GM10847 (cell line): Measurements from ENCODE around the gene PLCL2.

Source experiments
- POLR2A ChIP-seq: IDR thresholded peaks from 2 replicates; pipeline ENCODE4 v1.6.1; 2011; ENCODE audit not compliant: insufficient read length; ENCODE audit errors: extremely low read depth

PLCL2 gene

GRCh38 chr3:16940769-16941700 is 56.3 kb downstream of the PLCL2 start:
- no peak for TF ChIP-seq POLR2A

GRCh38 chr3:16942955-16943354 is 58.2 kb downstream of the PLCL2 start:
- TF ChIP-seq POLR2A: no peak

GRCh38 chr3:16943857-16944256 is 59.1 kb downstream of the PLCL2 start:
- no peak for TF ChIP-seq POLR2A

- TF ChIP-seq POLR2A: no peak
Observed at GRCh38 chr3:16944356-16944755, 59.6 kb downstream of the PLCL2 start.

GRCh38 chr3:16945330-16945729 is 60.6 kb downstream of the PLCL2 start:
- TF ChIP-seq POLR2A: no peak

GRCh38 chr3:16950282-16950681 is 65.5 kb downstream of the PLCL2 start:
- TF ChIP-seq POLR2A: no peak

- TF ChIP-seq POLR2A: no peak
Observed at GRCh38 chr3:16950845-16951244, 66.1 kb downstream of the PLCL2 start.

- no peak for TF ChIP-seq POLR2A
Observed at GRCh38 chr3:16960125-16960524, 75.4 kb downstream of the PLCL2 start.

GRCh38 chr3:16961621-16962205 is 77.0 kb downstream of the PLCL2 start:
- no peak for TF ChIP-seq POLR2A

- TF ChIP-seq POLR2A: no peak
Observed at GRCh38 chr3:16975083-16975482, 90.3 kb downstream of the PLCL2 start.

- no peak for TF ChIP-seq POLR2A
Observed at GRCh38 chr3:16978234-16978920, 93.6 kb downstream of the PLCL2 start.

GRCh38 chr3:16978921-16979271 is 94.1 kb downstream of the PLCL2 start:
- no peak for TF ChIP-seq POLR2A

- TF ChIP-seq POLR2A: no peak
Observed at GRCh38 chr3:16982460-16982859, 97.7 kb downstream of the PLCL2 start.

GRCh38 chr3:16985608-16986007 is 100.9 kb downstream of the PLCL2 start:
- no peak for TF ChIP-seq POLR2A

- TF ChIP-seq POLR2A: no peak
Observed at GRCh38 chr3:16987141-16987540, 102.4 kb downstream of the PLCL2 start.

- no peak for TF ChIP-seq POLR2A
Observed at GRCh38 chr3:16990163-16990562, 105.4 kb downstream of the PLCL2 start.
